Astrocyte (in vitro differentiated cells and primary cell): ENCODE data around the gene CLEC4E.

Experiments used
- CTCF ChIP-seq: IDR thresholded peaks from 2 replicates; pipeline ENCODE4 v1.5.1; 2011; ENCODE audit warnings: low read depth, mild to moderate bottlenecking, inconsistent platforms, low read length, moderate library complexity; ENCODE audit not compliant: insufficient read depth
- EZH2 ChIP-seq: IDR thresholded peaks from 2 replicates; pipeline ENCODE4 v1.6.1; 2012; ENCODE audit warnings: mild to moderate bottlenecking, low read length, inconsistent platforms; ENCODE audit not compliant: insufficient read depth

- TF ChIP-seq EZH2: no peak
- TF ChIP-seq CTCF: no peak
Measured at GRCh38 chr12:8581098-8581784, 40.5 kb upstream of the CLEC4E start.
